ENCODE data around the gene ZNF577. TPM values are rescaled to one million over a fixed set of nuclear protein-coding genes. Genes with fewer than 3 reads are reported as not detected.
"Not testable (repeated sequence)": the region's sequence is repeated elsewhere in the genome, so short reads cannot be mapped to it uniquely, and the experiment has no call there.

ZNF577 gene
- total RNA-seq, 2 experiments from 2014 or later: 5.0 to 5.7 TPM

DNA sequence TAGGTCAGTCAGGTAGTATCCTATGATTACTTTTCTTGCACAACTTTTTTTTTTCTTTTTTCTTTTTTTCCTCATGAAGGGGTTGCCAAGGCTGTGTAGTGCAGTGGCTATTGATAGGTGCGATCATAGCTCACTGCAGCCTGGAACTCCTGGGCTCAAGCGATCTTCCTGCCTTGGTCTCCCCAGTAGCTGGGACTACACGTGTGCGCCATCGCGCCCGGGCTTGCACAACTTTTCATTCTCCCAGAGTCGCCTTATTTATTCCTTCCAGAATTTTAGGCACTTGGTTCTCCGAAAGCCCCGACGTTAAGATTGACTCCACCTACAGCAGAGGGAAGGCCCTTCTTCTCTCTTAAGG, 38.7 kb upstream of the ZNF577 start:
- Mint-ChIP-seq H3K4me1 (ENCODE audit: low read depth) (peaks cover 13% of the 10 kb centered on the region), H3K27me3 (no peaks in the 10 kb centered on the region), H3K4me3 (peak overlapping the region; percentile 93), H3K27ac (peak overlapping the region; percentile 98), H3K9me3 (peaks cover 62% of the 10 kb centered on the region), H3K36me3 (ENCODE audit: low read depth) (peaks cover 64% of the 10 kb centered on the region)
- ATAC-seq (no peak), DNase-seq (no peak)
- ChIA-PET POLR2A (interaction anchor here (0.7 to 1.0 kb wide), 2 partner anchors 208 to 858 kb away, joined by 3 read pairs; no protein-coding TSS in a partner anchor), CTCF (no interaction called here)
- intact Hi-C loops (cut with micrococcal nuclease): no loop called here
- TF ChIP-seq, protein P1, sequence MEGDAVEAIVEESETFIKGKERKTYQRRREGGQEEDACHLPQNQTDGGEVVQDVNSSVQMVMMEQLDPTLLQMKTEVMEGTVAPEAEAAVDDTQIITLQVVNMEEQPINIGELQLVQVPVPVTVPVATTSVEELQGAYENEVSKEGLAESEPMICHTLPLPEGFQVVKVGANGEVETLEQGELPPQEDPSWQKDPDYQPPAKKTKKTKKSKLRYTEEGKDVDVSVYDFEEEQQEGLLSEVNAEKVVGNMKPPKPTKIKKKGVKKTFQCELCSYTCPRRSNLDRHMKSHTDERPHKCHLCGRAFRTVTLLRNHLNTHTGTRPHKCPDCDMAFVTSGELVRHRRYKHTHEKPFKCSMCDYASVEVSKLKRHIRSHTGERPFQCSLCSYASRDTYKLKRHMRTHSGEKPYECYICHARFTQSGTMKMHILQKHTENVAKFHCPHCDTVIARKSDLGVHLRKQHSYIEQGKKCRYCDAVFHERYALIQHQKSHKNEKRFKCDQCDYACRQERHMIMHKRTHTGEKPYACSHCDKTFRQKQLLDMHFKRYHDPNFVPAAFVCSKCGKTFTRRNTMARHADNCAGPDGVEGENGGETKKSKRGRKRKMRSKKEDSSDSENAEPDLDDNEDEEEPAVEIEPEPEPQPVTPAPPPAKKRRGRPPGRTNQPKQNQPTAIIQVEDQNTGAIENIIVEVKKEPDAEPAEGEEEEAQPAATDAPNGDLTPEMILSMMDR (IDR thresholded peaks at IDR 0.05): no peak

DNA sequence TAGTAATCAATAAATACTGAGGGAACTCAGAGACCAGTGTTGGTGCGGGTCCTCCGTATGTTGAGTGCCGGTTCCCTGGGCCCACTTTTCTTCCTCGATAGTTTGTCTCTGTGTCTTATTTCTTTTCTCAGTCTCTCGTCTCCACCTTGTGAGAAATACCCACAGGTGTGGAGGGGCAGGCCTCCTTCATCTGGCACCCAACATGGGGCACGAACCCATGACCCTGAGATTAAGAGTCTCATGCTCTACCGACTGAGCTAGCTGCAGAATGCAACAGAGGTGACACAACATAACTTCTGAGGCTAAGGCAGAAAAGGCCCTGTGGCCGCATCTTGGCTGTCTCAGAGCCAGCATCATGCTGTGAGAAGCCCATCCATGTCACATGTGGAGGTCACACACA, 34.2 kb upstream of the ZNF577 start:
- H3K4me3 Mint-ChIP-seq: no peak overlapping the region
- peaks cover 41% of the 10 kb centered on the region for H3K36me3 Mint-ChIP-seq (ENCODE audit: low read depth)
- TF ChIP-seq, protein P1 (IDR thresholded peaks at IDR 0.05): no peak
- DNase-seq (peak; percentile 8), ATAC-seq (no peak)
- no peaks in the 10 kb centered on the region for H3K27me3 Mint-ChIP-seq
- ChIA-PET POLR2A (interaction anchor here (0.6 kb wide), 1 partner anchor 330 kb away, joined by 3 read pairs; no protein-coding TSS in a partner anchor), CTCF (interaction anchor here (1.1 kb wide), 1 partner anchor 315 kb away, joined by 3 read pairs; no protein-coding TSS in a partner anchor)
- intact Hi-C loops (cut with micrococcal nuclease): no loop called here
- no peak overlapping the region for H3K27ac Mint-ChIP-seq
- peaks cover 6% of the 10 kb centered on the region for H3K4me1 Mint-ChIP-seq (ENCODE audit: low read depth)
- H3K9me3 Mint-ChIP-seq: peaks cover 79% of the 10 kb centered on the region

DNA sequence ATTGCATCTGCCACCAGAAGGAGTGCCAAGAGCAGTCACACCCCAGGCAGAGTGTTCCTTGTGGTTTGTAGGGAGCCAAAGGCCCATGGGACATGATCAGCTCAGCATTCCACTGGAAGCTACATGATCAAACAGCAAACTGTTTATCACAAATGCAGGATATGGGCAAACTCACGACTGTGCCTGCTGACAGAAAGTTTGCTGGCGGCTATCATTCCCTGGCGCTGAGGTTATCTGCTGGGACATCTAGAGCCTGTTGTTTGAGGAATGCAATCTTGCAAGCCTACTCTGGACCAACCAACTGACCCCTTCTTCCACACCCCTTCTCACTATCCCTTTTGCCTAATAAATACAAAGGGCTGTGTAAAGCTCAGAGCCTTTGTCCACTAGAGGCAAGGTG, 31.9 kb upstream of the ZNF577 start:
- H3K9me3 Mint-ChIP-seq: peaks cover 82% of the 10 kb centered on the region
- H3K27me3 Mint-ChIP-seq: no peaks in the 10 kb centered on the region
- TF ChIP-seq, protein P1 (IDR thresholded peaks at IDR 0.05): no peak
- ATAC-seq (no peak), DNase-seq (no peak)
- no peaks in the 10 kb centered on the region for H3K4me1 Mint-ChIP-seq (ENCODE audit: low read depth)
- ChIA-PET POLR2A (no interaction called here), CTCF (no interaction called here)
- no peak overlapping the region for H3K4me3 Mint-ChIP-seq
- H3K27ac Mint-ChIP-seq: no peak overlapping the region
- intact Hi-C loops (cut with micrococcal nuclease): no loop called here
- H3K36me3 Mint-ChIP-seq (ENCODE audit: low read depth): peaks cover 35% of the 10 kb centered on the region

DNA sequence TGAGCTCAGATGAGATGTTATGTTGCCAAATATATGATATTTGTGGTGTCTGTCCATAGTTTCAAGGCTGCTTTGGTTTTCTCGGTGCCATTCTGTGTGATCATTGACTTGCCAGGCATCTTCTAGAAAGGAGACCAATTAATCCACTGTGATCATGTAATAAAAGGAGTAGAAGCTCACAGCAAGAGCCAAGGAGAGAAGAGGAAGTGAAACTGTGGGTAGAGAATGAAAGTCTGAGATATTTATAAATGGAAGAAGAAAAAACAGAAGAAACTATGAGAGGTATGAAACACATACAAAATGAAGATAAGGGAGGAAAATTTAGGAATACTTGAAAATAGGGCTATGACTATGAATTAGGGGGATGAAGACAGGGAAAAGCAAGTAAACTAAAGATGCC, 28.4 kb upstream of the ZNF577 start:
- POLR2A ChIA-PET: interaction anchor here (0.7 kb wide), 1 partner anchor 30 kb away, joined by 5 read pairs; no protein-coding TSS in a partner anchor
- peaks cover 69% of the 10 kb centered on the region for H3K9me3 Mint-ChIP-seq

DNA sequence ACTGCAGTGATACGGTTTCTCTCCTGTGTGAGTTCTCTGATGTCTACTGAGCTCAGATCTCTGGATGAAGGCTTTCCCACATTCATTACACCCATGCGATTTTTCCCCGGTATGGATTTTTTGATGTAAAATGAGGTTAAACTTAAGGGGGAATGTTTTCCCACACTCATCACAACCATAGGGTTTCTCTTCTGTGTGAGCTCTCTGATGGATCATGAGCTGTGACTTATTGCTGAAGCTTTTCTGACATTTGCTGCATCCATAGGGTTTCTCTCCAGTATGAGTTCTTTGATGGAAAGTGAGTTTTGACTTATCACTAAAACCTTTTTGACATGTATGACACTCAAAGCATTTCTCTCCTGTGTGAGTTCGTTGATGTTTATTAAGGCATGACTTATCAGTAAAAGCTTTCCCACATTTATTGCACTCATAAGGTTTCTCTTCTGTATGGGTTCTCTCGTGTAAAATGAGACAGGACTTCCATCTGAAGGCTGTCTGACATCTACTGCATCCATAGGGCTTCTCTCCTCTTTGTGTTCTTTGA, 27.6 kb upstream of the ZNF577 start:
- POLR2A ChIA-PET: no interaction called here
- peaks cover 66% of the 10 kb centered on the region for H3K9me3 Mint-ChIP-seq
- peaks cover 25% of the 10 kb centered on the region for H3K36me3 Mint-ChIP-seq (ENCODE audit: low read depth)
- no peak overlapping the region for H3K27ac Mint-ChIP-seq
- CTCF ChIA-PET: no interaction called here
- ATAC-seq: no peak
- intact Hi-C loops (cut with micrococcal nuclease): no loop called here
- no peak for DNase-seq
- H3K4me1 Mint-ChIP-seq (ENCODE audit: low read depth): no peaks in the 10 kb centered on the region
- TF ChIP-seq, protein P1 (IDR thresholded peaks at IDR 0.05): no peak
- H3K4me3 Mint-ChIP-seq: no peak overlapping the region
- no peaks in the 10 kb centered on the region for H3K27me3 Mint-ChIP-seq

More for the DNA sequence above, 28.4 kb upstream of the ZNF577 start:
- intact Hi-C loops (cut with micrococcal nuclease): no loop called here
- no peak for DNase-seq
- H3K36me3 Mint-ChIP-seq (ENCODE audit: low read depth): peaks cover 27% of the 10 kb centered on the region
- H3K4me1 Mint-ChIP-seq (ENCODE audit: low read depth): no peaks in the 10 kb centered on the region
- H3K4me3 Mint-ChIP-seq: no peak overlapping the region
- no peak for ATAC-seq
- CTCF ChIA-PET: no interaction called here
- TF ChIP-seq, protein P1 (IDR thresholded peaks at IDR 0.05): no peak
- no peaks in the 10 kb centered on the region for H3K27me3 Mint-ChIP-seq
- no peak overlapping the region for H3K27ac Mint-ChIP-seq

DNA sequence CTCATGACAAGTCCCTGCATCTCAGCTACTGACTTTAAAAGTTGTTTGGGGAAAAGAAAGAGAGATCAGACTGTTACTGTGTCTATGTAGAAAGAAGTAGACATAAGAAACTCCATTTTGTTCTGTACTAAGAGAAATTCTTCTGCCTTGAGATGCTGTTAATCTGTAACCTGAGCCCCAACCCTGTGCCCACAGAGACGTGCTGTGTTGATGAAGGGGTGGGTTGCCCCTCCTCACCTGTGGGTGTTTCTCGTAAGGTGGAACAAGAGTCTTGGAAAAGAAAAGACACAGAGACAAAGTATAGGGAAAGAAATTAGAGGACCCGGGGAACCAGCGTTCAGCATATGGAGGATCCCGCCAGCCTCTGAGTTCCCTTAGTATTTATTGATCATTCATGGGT, 20.2 kb upstream of the ZNF577 start:
- peaks cover 53% of the 10 kb centered on the region for H3K36me3 Mint-ChIP-seq (ENCODE audit: low read depth)
- intact Hi-C loops (cut with micrococcal nuclease); H3K4me3 Mint-ChIP-seq; ATAC-seq; DNase-seq; POLR2A ChIA-PET; H3K27ac Mint-ChIP-seq; CTCF ChIA-PET: not testable (repeated sequence)
- peaks cover 57% of the 10 kb centered on the region for H3K9me3 Mint-ChIP-seq
- H3K27me3 Mint-ChIP-seq: peaks cover 24% of the 10 kb centered on the region
- H3K4me1 Mint-ChIP-seq (ENCODE audit: low read depth): peaks cover 12% of the 10 kb centered on the region

DNA sequence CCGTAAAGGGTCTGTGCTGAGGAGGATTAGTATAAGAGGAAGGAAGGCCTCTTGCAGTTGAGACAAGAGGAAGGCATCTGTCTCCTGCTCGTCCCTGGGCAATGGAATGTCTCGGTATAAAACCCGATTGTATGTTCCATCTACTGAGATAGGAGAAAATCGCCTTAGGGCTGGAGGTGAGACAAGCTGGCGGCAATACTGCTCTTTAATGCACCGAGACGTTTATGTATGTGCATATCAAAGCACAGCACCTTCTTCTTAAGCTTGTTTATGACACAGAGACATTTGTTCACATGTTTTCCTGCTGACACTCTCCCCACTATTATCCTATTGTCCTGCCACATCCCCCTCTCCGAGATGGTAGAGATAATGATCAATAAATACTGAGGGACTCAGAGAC, 18.4 kb upstream of the ZNF577 start:
- peaks cover 59% of the 10 kb centered on the region for H3K9me3 Mint-ChIP-seq
- CTCF ChIA-PET; DNase-seq; POLR2A ChIA-PET; H3K27ac Mint-ChIP-seq; ATAC-seq; intact Hi-C loops (cut with micrococcal nuclease); H3K4me3 Mint-ChIP-seq: not testable (repeated sequence)
- H3K27me3 Mint-ChIP-seq: peaks cover 24% of the 10 kb centered on the region
- peaks cover 18% of the 10 kb centered on the region for H3K4me1 Mint-ChIP-seq (ENCODE audit: low read depth)
- peaks cover 72% of the 10 kb centered on the region for H3K36me3 Mint-ChIP-seq (ENCODE audit: low read depth)

DNA sequence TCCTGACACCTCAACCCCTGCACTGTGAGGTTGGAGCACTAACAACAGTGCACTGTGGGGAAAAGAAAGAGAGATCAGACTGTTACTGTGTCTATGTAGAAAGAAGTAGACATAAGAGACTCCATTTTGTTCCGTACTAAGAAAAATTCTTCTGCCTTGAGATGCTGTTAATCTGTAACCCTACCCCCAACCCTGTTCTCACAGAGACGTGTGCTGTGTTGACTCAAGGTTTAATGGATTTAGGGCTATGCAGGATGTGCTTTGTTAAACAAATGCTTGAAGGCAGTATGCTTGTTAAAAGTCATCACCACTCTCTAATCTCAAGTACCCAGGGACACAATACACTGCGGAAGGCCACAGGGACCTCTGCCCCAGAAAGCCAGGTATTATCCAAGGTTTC, 17.9 kb upstream of the ZNF577 start:
- H3K36me3 Mint-ChIP-seq (ENCODE audit: low read depth): peaks cover 77% of the 10 kb centered on the region
- CTCF ChIA-PET; H3K27ac Mint-ChIP-seq; POLR2A ChIA-PET; ATAC-seq; H3K4me3 Mint-ChIP-seq; DNase-seq; intact Hi-C loops (cut with micrococcal nuclease): not testable (repeated sequence)
- H3K9me3 Mint-ChIP-seq: peaks cover 62% of the 10 kb centered on the region
- H3K27me3 Mint-ChIP-seq: peaks cover 24% of the 10 kb centered on the region
- peaks cover 18% of the 10 kb centered on the region for H3K4me1 Mint-ChIP-seq (ENCODE audit: low read depth)
